SU-DHL-6 (cell line): ENCODE measurements around the gene PSME3IP1.

ENCODE experiments used
- H2AFZ ChIP-seq: fragments of 200-600 bp; sonication (generic); 2 replicates; pipeline ENCODE4 v1.6.1; 2014; ENCODE audit warnings: low read depth, mild to moderate bottlenecking, moderate library complexity, mixed read lengths, antibody characterized with exemption, low read length; ENCODE audit not compliant: severe bottlenecking
- H3F3A ChIP-seq: fragments of 200-600 bp; shearing (Covaris generic); 2 replicates; pipeline ENCODE4 v1.6.0; 2016; ENCODE audit warnings: antibody characterized with exemption, mild to moderate bottlenecking; ENCODE audit not compliant: insufficient read depth
- H3K27ac ChIP-seq: fragments of 200-600 bp; sonication (generic); 2 replicates; pipeline ENCODE4 v1.5.1; 2016; ENCODE audit warnings: low read depth, mild to moderate bottlenecking, low read length, moderate library complexity, mixed read lengths
- H3K27me3 ChIP-seq: fragments of 200-600 bp; sonication (generic), shearing (Covaris generic); 2 replicates; pipeline ENCODE4 v1.6.0; 2014; ENCODE audit warnings: mild to moderate bottlenecking, low read length
- H3K36me3 ChIP-seq: fragments of 200-600 bp; sonication (generic); 2 replicates; pipeline ENCODE4 v1.6.1; 2014; ENCODE audit warnings: mild to moderate bottlenecking, low read length, mixed read lengths
- H3K4me2 ChIP-seq: fragments of 300-600, 200-600 bp; shearing (Covaris generic), sonication (generic); 2 replicates; pipeline ENCODE4 v1.6.0; 2014; ENCODE audit warnings: low read length, low read depth, mild to moderate bottlenecking; ENCODE audit not compliant: poor library complexity, severe bottlenecking
- H3K4me3 ChIP-seq: fragments of 200-600 bp; sonication (generic); 2 replicates; pipeline ENCODE4 v1.5.1; 2014; ENCODE audit warnings: antibody characterized with exemption, low read length, mild to moderate bottlenecking, mixed read lengths; ENCODE audit not compliant: insufficient read depth, poor library complexity, severe bottlenecking
- H3K79me2 ChIP-seq: fragments of 200-600 bp; sonication (generic); 2 replicates; pipeline ENCODE4 v1.6.1; 2014; ENCODE audit warnings: mild to moderate bottlenecking, low read length, moderate library complexity; ENCODE audit not compliant: insufficient read depth
- H3K9ac ChIP-seq: fragments of 200-600 bp; sonication (generic); 2 replicates; pipeline ENCODE4 v1.7.0; 2014; ENCODE audit warnings: mild to moderate bottlenecking, low read length
- H3K9me2 ChIP-seq: fragments of 200-600 bp; sonication (generic); replicated peaks from 2 replicates; pipeline ENCODE4 v1.6.1; 2014; ENCODE audit warnings: low read length; ENCODE audit not compliant: insufficient read depth
- H3K9me3 ChIP-seq: fragments of 200-600 bp; sonication (generic); 2 replicates; pipeline ENCODE4 v1.6.1; 2014; ENCODE audit warnings: low read length, mixed read lengths; ENCODE audit not compliant: insufficient read depth
- H4K20me1 ChIP-seq: fragments of 200-600 bp; sonication (generic); 2 replicates; pipeline ENCODE4 v1.6.1; 2014; ENCODE audit warnings: low read depth, mild to moderate bottlenecking, antibody characterized with exemption, low read length, moderate library complexity, mixed read lengths
- CTCF ChIP-seq: fragments of 200-600 bp; sonication (generic); IDR thresholded peaks from one replicate; pipeline ENCODE4 v1.5.1; 2017; ENCODE audit warnings: antibody characterized with exemption, mild to moderate bottlenecking, low read length, moderate library complexity; ENCODE audit not compliant: insufficient read depth, poor library complexity, severe bottlenecking
- EZH2phosphoT487 ChIP-seq: fragments of 200-600 bp; sonication (generic), shearing (Covaris generic); conservative IDR thresholded peaks from 2 replicates; pipeline ENCODE4 v1.6.1; 2018; ENCODE audit warnings: mild to moderate bottlenecking, antibody characterized with exemption, low read length, moderate library complexity, mixed read lengths

PSME3IP1 gene

GRCh38 chr16:57123974-57124674 lies 61.7 kb downstream of the PSME3IP1 start:
- H3K9me3 ChIP-seq = no peaks in the 10 kb centered on the region
- no peaks in the 10 kb centered on the region for H4K20me1 ChIP-seq
- no peak overlapping the region for H3K9ac ChIP-seq
- TF ChIP-seq CTCF = no peak
- no peak for TF ChIP-seq EZH2phosphoT487
- no peaks in the 10 kb centered on the region for H3F3A ChIP-seq
- H3K79me2 ChIP-seq = no peaks in the 10 kb centered on the region
- no peaks in the 10 kb centered on the region for H3K27me3 ChIP-seq
- no peaks in the 10 kb centered on the region for H3K9me2 ChIP-seq
- no peak overlapping the region for H2AFZ ChIP-seq
- no peak overlapping the region for H3K4me3 ChIP-seq
- no peak overlapping the region for H3K27ac ChIP-seq
- no peak overlapping the region for H3K4me2 ChIP-seq
- H3K36me3 ChIP-seq = no peaks in the 10 kb centered on the region

- Histone ChIP-seq H3K27ac (no peak overlapping the region), H3K9ac (no peak overlapping the region), H3F3A (no peaks in the 10 kb centered on the region), H3K27me3 (no peaks in the 10 kb centered on the region), H3K9me2 (no peaks in the 10 kb centered on the region), H3K36me3 (no peaks in the 10 kb centered on the region), H4K20me1 (no peaks in the 10 kb centered on the region), H3K4me3 (no peak overlapping the region), H3K79me2 (no peaks in the 10 kb centered on the region), H3K9me3 (no peaks in the 10 kb centered on the region), H3K4me2 (no peak overlapping the region), H2AFZ (no peak overlapping the region)
- TF ChIP-seq CTCF (no peak), EZH2phosphoT487 (no peak)
These were observed 62.4 kb downstream of the PSME3IP1 start for GRCh38 chr16:57123216-57123973.

- TF ChIP-seq EZH2phosphoT487 (no peak), CTCF (no peak)
- Histone ChIP-seq H2AFZ (no peak overlapping the region), H3K4me2 (no peak overlapping the region), H3K27me3 (no peaks in the 10 kb centered on the region), H3K79me2 (no peaks in the 10 kb centered on the region), H3K9me2 (no peaks in the 10 kb centered on the region), H3K9me3 (no peaks in the 10 kb centered on the region), H3K27ac (no peak overlapping the region), H3K9ac (no peak overlapping the region), H3F3A (no peaks in the 10 kb centered on the region), H3K36me3 (no peaks in the 10 kb centered on the region), H3K4me3 (no peak overlapping the region), H4K20me1 (no peaks in the 10 kb centered on the region)
These were observed 67.3 kb downstream of the PSME3IP1 start for GRCh38 chr16:57118461-57119084.
